NCI-H2227 (cell line): ENCODE data around the gene PIAS2.
"Not testable (repeated sequence)": the region's sequence is repeated elsewhere in the genome, so short reads cannot be mapped to it uniquely, and the experiment has no call there.

Source experiments
- DNase-seq: peaks from one replicate; lab custom pipeline; 2025; ENCODE audit not compliant: unreplicated experiment; lab: John Stamatoyannopoulos, UW

PIAS2 gene, protein sequence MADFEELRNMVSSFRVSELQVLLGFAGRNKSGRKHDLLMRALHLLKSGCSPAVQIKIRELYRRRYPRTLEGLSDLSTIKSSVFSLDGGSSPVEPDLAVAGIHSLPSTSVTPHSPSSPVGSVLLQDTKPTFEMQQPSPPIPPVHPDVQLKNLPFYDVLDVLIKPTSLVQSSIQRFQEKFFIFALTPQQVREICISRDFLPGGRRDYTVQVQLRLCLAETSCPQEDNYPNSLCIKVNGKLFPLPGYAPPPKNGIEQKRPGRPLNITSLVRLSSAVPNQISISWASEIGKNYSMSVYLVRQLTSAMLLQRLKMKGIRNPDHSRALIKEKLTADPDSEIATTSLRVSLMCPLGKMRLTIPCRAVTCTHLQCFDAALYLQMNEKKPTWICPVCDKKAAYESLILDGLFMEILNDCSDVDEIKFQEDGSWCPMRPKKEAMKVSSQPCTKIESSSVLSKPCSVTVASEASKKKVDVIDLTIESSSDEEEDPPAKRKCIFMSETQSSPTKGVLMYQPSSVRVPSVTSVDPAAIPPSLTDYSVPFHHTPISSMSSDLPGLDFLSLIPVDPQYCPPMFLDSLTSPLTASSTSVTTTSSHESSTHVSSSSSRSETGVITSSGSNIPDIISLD

DNA sequence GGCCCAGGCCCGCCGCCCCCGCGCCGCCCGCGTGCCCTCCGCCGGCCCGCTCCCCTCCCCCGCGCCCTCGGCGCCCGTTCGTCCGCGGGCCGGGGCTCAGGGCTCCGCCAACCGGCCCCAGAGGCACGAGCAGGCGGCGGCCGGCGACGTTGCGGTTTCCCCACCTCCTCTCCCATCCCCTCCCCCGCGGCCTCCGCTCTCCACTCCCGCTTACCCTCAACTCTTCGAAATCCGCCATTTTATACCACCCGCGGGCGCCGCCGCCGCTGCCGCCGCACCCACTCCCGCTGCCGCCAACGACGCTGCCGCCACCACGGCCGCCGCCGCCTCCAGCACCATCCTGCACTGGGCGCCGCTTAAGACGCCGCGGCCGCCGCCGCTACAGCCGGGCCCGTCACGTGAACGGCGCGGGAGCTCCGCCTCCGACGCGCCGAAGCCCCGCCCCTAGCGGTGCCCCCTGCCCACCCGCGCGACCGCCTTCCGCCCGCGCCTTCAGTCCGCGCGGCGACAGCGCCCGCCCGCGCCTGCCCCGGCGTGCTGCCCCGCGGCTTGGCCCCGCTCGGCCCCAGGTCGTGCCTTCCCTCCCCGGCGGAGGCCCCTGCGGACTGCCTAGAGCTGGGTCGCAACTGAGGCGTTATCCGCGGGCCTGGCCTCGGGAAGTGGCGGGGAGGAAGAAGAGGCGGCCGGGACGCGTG is at the start of gene PIAS2, which contains the start of gene KATNAL2:
Gene PIAS2 (minus strand): TSS at position 400 of the 695 bp plus-strand sequence. CDS start 162 bp downstream, at position 238.
Gene KATNAL2 (plus strand): TSS at position 495 of the 695 bp plus-strand sequence. CDS start 29,271 bp downstream, outside the sequence.
- peak; percentile 92 for DNase-seq

DNA sequence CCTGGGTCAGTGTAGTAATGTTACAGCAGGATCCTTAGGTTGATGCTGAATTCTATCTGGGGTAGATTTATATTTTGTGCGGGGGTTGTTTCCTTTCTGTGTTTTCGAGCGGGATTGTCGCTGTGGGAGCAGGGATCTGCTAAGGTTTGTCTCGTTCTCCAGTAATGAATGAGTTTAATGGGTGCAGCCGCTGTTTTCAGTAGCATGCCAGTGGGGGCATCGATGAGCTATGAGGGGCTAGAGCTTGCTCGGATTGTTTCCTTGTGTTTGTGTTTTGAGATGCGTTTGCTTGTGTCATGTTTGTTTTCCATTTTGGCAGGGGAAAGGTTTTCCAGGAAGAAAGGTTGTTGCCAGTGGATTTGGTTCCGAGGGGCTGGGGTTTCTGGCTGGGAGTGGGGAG is 49.0 kb upstream of the PIAS2 start:
- DNase-seq: not testable (repeated sequence)

DNA sequence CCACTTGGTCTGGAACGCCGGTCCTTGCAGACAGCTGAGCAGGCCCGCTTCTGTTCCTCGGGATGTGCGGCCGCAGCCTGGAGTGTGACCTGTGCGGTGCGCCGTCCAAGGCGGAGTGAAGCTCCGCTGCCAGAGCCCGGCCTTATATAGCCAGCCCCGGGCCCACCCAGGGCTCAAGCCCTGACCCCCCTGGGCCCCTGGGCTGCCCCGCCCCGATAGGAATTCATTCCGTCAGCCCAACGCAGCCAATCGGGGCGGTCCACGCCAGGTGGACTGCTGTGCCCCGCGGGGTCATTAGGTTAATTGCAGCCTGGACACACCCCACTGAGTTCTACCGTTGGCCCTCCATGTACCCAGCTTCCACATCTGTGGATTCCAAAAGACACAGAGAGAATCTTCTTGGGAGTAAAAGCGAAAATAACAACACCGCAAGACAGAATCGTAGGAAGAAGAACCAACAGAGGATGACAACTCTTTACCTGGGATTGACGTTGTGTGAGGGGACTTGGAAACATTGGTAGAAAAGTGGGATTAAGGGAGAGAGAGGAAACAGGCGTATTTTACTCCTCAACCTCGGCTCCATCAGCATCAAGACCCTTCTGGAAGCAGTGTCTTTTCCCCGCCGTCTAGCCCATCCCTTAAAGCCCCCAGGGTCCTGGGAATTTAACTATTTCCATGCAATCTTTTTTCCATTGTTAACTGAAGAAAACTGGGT is 47.4 kb upstream of the PIAS2 start:
- DNase-seq: not testable (repeated sequence)

DNA sequence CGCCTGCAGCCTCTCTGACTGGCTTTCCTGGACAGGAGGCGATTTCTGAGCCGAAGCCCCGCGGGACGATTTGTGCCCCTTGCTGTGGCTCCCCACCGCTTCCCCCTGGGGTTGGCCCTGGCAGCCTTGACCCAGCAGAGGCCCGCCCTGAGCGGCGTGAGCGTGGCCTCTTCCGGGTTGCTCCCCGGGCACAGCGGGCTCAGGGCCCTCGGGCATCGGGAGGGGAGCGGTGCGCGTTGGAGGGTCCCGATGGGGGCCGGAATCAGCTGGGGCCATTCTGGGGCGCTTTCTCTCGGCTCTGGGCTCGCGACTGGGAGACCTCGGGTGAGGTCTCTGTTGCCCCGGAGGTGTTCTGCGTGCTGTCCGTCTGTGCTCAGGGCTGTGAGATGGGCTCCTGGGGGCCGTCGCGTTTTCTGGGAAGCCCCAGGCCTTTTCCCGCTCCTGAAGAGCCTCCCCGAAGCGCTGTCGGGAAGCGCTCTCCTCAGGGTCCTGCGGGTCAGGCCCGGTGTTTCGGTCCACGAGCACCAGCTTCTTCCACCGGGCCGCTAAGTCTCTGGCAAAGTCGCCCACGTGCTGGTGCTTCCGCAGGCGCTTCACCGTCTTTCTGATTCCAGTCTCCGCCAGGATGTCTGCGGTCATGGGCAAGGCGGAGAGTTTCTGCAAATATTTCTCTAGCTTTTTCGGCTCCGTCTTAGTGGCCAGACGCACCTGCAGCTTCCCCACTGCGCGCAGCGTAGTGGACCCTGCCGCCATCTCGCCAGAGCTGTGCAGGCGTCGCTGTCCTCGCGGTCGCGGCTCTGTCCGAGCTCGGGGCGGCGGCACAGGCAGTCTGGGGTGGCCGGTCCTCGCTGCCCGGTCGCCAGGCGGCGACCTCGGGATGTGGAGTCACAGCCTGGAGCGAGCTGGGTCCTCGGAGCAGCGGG is 46.6 kb upstream of the PIAS2 start:
- not testable (repeated sequence) for DNase-seq

DNA sequence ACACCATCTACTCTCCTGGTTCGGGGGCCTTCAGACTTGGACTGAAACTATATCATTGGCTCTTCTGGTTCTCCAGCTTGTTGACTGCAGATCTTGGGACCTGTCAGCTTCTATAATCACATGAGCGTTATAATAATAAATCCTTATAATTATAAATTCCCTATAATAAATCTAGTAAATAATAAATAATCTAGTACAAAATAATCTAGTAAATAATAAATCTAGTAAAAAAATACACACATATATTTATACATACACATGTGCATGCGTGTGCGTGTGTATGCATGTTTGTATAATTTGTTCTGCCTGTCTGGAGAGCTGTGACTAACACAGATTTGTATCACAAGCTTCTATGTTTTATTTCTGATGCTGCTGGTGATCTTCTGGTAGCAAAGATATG is 40.9 kb upstream of the PIAS2 start:
- DNase-seq: no peak

DNA sequence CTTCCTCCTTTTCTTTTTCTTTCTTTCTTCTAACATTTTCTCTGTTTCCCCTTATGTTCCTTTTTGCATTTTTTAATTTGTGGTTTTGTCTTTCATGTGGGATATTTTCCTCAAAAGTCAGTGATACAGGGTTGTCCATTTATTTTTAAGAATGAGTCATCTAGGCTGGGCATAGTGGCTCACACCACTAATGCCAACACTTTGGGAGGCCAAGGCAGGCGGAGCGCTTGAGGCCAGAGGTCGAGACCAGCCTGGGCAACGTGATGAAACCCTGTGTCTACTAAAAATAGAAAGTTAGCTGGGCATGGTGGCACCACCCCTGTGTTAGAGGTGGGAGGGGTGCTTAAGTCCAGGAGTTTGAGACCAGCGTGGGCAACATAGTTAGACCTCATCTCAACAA is 35.9 kb upstream of the PIAS2 start:
- no peak for DNase-seq

DNA sequence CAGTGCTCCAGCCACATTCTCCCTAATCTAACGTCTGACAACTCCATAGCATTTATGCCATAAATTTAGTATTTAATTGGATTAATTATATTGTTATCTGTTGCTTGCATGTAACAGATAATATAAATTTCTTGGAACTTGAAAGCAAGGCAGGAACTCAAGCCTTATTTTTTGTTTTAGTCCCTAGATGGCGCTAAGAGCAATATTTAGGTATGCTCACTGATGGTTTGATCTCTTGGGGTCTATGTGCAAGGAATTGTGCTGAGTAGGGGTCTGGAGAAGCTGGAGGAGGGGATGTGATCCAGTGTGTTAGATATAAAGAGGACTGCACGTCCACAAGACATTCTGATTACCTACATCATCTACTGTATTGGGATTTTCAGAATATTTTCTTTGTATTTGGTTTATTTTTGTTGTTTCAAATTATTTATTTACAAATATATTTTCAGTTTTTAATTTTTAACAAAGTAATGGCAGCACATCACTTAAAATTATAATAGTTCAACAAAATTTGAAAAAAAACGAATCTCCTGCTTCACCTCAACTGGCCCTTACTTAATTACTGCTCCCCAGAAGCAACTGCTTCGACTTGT is 32.9 kb upstream of the PIAS2 start:
- peak; percentile 50 for DNase-seq

DNA sequence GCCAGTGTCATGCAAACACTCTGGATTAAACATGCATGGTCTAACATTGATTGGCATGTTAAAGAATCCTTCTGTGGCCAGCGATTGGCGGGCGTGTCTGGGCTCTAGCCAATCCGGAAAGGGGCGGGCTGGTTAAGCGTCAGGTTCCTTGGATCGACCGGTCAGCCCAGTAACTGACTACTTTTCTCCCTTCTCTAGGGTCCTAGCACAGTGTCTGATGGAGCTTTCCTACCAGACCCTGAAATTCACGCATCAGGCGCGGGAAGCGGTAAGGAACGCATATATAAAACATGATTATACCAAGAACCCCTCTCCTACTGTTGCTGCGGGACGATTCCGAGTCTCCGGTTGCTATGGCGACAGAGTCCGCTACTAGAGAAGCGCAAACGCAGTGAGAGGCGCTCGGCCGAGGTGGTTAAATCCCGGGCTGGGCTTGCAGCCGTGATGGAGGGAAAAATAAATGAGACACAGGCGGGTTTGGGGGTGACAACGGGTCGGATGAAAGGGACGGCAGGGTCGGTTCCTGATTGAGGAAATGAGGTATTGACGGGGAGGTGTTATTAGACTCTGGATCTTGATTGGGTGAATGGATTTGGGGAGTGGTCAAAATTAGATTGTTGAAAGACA is 29.5 kb upstream of the PIAS2 start:
- DNase-seq: peak; percentile 90

DNA sequence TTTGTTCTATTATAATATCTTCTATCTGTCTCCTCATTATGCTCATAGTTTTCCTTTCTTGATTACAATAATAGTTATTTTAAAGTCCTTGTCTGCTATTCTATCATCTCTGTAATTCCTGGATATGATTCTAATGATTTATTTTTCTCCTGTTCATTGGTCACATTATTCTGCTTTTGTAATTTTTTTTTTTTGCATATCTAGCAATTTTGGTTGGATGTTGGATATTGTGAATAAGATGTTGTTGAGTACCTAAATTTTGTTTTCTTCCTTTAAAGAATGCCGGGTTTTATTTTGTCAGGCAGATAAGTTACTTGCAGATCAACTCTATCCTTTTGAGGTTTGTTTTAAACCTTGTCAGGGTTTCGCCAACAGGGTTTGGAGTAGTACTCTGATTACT is 25.3 kb upstream of the PIAS2 start:
- DNase-seq: no peak

DNA sequence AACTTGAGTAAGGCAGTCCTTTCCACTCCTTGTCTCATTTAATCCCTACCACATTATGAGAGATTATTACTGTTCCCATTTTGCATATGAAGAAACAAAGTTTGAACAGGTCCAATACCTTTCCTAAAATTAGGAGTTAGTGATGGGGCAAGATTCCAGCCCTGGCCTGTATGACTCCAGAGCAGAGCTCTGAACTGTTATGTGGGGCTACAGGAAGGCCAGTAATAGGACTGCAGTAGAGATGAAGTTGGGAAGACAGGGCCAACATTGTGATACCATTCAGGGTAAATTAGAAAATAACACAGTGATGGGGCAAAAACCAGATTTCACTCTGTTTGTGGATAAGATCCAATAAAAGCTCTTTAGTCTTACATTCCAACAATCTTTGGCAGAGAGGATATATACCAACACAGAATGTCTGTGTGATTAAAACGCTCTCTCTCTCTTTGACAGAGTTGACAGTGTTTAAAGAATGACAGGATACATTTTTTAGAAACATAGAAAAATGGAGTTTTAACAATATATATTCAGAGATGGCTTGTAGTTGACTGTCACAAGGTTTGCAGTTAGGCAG is 22.8 kb upstream of the PIAS2 start:
- DNase-seq: no peak

DNA sequence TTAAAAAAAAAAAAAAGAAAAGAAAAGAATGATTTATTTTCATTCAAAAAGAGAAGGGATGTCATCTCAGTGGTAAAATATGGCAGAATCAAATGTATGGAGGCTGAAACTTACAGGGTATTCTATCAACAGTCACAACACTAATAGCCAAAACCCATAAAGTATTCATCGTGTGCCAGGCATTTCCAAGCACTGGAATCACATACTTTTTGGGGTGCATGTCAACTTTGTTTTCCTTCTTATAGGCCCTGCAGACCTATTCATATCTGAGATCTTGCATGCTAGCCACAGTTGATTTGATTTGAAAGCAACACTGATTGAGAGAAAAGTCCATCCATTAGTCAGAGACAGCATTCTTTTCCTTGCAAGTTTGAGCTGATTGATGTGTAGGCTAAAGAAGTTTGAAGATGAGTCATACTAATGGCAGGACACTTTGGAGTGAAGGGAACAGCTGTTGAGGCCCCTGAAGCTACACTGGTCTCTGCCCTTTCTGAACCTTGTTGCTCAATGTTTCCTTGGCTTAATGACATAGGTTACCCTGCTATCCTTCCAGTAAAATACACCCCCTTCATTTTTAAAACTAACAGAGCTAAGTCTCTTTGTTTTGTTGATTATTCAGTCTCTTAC is 22.1 kb upstream of the PIAS2 start:
- DNase-seq: no peak

DNA sequence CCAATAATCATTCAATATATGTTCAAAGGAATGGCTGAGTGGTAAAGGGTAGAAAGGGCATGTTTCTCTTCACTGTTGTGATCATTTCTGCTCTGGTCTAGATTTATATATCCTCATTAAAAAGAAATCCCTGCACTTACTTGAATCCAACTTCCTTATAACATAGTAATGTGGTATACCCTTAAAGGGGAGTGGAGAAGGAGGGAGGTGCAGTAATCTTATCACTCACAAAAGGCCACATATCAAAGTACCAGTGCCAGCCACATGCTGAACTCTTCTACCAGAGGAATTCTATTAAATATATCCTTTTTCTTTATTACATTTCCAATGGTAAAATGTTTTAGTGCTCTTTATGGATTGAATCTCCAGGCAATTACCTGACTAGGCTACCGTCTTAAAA is 3.3 kb upstream of the PIAS2 start:
- DNase-seq: no peak

DNA sequence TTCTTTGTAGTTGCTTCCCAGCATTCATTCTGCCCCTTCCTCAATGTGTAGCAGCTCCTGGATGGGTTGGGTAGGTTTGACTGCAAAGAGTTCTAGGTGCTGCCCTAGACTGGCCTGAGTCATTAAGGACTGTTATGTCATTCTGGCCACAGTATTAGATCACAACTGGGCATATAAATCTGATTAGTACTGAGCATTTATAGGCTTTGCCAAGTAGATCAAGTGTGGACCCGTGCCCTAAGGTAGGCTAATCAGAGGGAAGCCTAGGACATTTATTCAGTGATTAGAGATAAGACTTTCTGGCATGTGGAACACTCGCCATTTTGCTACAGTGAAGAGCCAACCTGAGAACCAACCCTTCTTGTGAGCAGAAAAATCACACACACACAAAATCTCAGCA is 2.8 kb upstream of the PIAS2 start:
- no peak for DNase-seq

DNA sequence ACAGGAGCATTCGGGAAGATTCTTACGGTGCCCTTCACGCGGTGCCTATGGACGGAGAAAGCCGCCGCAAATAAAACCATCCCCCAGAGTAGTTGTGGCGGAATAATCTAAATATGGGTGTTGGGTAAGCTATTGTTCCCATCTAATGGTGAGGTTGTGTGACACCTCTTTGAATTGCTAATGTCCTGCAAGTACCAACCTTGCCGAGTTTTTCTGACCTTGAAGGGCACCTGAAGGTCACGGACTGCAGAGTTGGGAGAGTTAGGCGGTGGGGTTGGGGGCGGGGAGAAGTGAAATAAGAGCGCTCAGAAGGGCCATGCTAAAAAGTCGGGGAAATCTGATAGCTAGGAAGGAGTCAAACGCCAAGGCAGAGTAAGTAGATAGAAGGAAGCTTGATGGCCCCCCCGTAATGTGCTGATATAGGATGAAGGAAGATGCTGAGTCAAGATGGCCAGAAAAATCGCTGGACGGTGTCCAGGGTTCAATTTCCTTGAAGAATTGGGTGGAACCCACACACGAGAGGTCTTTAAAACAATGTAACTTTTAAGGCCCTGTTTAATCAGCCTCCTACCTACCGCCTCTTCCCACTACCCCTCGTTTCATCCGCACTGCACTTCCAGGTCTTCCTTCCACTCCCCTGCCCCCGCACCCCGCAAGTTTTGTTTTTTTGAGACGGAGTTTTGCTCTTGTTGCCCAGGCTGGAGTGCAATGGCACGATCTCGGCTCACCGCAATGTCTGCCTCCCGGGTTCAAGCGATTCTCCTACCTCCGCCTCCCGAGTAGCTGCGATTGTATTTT is 695 bp upstream of the PIAS2 start:
- DNase-seq: peak; percentile 59

DNA sequence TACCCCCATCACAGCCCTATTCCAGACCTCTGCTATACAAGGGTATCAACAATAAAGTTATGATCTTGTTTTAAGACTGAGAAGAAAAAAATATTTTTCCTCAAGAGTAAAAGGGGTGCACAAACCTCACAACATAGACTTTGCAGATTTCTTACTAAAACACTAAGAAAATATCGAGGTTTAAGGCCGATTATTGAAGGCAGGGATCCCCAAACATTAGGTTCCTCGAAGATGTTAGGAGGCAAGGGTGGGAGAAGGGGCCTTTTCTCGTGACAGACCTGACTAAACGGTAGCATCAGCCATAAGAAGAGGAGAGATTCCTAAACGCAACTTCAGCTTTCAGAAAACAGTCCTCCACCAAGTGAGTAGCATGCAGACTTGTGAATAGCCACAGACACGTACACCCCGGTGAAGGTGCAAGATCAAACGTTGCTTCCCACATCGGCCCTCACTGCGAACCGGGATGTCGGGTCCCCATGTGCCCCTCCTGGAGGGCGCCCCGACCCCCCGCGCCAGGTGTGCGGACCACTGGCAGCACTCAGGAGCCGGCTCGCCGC is 678 bp downstream of the PIAS2 start:
- DNase-seq: no peak

DNA sequence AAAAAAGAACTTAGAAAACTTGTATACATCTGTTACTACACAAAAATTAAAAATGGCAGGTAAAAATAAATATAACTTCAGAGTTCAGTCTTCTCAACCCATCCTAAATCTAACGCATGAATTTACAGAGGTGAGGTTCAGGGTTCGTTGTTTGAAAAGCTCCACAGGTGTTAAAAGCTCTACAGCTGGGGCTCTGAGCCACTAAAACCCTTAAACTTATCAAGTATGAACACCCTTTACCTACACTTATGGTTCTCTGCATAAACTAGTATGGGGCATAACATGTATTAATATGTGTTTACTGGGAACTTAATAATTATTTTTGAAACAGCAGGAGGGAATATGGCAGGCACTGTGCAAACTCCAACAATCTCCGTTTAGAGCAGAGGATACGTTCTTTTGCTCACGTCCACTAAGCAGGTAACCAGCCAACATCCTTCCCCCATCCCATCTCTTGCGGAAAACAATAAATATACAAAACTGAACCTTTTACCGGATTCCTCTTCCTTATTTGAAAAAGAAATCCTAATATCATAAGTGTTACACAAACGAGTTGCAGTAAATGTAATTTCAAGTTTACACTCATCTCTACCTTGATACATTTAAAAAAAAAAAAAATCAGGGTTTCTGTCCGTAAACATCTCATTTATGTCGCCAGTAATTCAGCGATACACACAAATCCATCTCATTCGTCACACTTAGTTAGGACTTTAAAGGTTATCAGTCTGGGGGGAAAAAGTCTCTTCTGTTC is 1.3 kb downstream of the PIAS2 start:
- DNase-seq: peak; percentile 11

DNA sequence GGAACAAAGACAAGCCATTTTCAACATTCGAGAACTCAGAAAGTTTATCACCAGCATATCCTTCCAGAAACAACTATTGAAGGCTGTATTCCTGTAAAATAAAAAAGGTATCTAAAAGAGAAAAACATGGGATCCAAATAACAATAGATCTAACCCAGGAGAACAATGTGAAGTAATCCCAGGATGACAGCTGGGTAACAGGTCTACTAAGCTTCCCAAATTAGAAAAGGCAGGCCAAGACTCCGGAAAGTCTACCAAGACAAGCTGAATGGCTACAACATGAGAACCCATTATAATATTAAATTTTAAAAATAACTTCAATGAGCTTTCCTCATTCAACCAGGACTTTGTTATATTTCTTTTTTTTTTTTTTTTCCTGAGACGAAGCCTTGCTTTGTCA is 6.5 kb downstream of the PIAS2 start:
- no peak for DNase-seq
